ENCODE measurements around the gene AWAT2.
"Not testable (repeated sequence)": the region's sequence is repeated elsewhere in the genome, so short reads cannot be mapped to it uniquely, and the experiment has no call there.

AWAT2 gene

DNA sequence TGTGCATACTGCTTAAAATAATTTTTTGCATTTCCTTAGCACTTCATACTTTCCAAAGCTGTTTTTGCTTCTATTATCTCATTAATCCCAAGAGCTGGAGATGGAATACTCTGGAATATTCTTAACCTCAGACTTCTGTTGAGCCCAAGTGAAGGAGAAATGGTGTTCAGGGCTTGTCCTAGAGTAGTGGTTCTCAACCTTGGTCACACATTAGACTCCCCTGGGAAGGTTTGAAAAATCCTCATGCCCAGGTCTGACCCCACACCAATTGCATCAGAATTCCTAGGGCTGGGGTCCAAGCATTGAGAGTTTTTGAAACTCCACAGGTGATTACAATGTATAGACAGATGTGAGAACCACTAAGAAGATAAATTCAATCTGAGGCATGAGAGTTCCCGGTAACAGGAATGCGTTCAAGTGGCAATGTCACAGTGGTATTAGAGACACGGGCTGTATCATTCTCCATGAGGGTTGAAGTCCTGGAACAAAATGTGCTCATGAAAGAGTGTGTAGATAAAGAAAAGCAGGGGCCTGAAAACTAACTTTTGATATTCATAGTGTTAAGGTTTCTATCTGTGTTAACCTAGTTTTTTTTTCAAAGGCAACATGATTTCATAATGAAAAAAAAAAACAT, 47.9 kb downstream of the AWAT2 start:
- FAIRE-seq (no peak), DNase-seq (ENCODE audit: insufficient read length, low spot score) (no peak)

DNA sequence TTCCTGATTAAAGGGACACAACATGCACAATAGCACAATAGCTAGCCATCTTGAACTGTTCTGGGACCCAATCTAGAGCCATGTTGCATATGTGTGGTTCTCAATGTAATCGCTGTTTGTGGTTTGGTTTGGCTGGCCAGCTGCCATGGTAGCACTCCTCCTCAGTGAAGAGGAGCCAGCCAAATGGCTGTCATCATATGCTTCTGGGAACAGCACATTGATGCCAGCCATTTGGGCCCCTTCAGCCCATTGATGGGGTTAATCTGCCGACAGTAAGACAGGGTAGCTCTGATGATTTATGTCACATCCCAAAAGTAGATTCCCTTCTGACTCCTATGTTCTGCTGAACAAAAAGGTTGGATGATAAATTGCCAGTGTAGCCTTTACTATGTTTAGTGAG, 48.5 kb downstream of the AWAT2 start:
- DNase-seq (ENCODE audit: insufficient read length, low spot score) (no peak), FAIRE-seq (no peak)

DNA sequence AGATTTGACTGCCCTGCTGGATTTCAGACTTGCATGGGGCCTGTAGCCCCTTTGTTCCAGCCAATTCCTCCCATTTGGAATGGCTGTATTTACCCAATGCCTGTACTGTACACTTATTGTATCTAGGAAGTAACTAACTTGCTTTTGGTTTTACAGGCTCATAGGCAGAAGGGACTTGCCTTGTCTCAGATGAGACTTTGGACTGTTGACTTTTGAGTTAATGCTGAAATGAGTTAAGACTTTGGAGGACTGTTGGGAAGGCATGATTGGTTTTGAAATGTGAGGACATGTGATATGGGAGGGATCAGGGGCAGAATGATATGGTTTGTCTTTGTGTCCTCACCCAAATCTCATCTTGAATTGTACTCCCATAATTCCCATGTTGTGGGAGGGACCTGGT, 51.4 kb downstream of the AWAT2 start:
- FAIRE-seq; DNase-seq (ENCODE audit: insufficient read length, low spot score): not testable (repeated sequence)

DNA sequence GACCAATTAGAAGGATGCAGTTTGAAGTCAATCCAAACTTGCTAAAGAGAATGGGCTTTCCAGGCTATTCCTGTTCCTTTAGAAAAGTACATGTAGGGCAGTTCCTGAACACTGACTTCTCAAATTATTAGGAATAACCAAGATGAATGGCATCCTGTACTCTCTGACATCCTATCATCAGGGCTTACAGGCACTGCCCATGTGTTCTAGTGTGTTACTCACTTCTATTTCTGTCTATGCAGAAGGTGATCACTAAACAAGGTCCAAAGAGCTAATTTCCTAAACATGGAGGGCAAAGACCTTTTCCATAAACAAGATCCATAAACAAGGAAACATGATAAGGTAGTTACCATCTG, 53.6 kb downstream of the AWAT2 start:
- DNase-seq (ENCODE audit: insufficient read length, low spot score), result no peak
- no peak for FAIRE-seq

DNA sequence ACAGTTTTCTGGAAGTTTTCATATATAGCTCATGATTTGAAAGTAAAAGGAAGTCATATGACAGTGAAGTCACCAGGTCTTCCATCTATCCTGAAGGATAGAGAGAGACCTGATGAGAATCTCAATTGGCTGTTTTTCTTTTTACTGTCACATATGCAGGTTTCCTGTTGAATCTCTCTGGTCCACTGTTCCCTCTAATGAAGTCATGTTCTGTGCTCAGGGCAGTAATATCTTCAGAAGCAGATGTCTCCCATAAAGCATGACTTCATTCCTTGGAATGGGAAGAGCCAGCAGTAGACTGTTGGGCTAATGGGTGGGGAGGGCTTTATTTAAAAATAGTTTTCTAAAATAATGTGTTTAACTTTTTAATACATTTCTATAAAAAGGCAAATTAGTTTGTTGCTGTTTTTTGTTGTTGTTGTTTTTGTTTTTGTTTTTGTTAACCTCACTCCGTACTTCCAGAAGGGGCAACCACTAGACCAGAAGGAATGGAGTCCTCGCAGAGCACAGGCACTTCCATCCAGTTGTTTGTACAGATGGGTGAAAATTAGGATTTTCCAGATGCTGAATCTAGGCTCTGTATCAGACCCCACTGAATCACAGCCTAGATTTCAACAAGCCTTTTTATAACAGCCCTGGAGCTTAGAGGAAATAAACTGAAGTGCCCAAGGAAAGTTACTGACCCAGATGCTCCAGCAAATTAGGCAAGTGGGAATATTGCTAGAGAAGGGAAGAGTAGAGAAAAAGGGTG, 54.2 kb downstream of the AWAT2 start:
- no peak for FAIRE-seq
- no peak for DNase-seq (ENCODE audit: insufficient read length, low spot score)

DNA sequence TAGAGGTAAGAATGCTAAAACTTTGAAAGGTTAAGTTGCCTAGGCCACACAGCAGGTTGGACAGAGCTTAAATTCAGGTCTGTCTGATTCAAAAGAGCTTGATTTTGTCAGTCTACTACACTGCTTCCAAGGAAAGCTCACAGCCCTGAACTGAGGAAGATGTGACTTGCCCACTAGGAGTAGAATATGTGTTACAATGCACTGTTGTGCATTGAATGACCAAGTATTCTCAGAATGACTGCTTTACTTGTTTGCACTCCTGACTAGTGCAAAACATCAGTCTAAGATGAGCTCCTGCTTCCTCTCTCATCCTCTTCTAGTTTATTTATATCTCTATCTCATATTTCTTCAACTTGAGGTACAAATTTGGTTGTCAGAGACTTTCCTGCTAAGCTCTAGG, 56.2 kb downstream of the AWAT2 start:
- no peak for DNase-seq (ENCODE audit: insufficient read length, low spot score)
- FAIRE-seq, result no peak

DNA sequence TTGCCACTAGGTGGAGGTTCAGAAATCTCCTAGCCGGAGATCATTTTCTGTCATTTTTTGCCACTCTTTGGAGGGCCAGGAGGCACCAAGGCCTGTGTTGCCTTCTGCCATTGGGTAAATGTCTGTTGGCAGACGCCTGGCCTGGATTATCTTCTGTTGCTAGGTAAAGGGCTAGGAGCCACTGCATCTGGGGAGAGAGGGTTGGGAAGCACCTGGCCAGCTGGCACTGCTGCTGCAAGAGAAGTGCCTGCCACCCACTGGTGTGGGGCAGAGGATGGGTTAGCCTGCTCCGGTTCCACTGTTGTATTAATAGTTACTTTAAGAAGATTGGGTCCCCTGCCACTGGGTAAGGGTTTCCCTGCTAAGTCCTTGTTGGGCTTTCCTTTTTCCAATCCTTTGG, 58.1 kb downstream of the AWAT2 start:
- DNase-seq (ENCODE audit: insufficient read length, low spot score) (no peak), FAIRE-seq (no peak)
